HepG2 (cell line): ENCODE results near the gene COG1. TPM values are rescaled to one million over a fixed set of nuclear protein-coding genes. Genes with fewer than 3 reads are reported as not detected.
A peak's percentile ranks its signal among the peaks of the same experiment; 100 is the strongest.

ENCODE experiments used
- ARID4A ChIP-seq: sonication (generic); formaldehyde crosslinking; IDR thresholded peaks from 2 replicates; pipeline ENCODE4 v1.5.0; 2020; ENCODE audit warnings: mild to moderate bottlenecking, missing genetic modification reagents, borderline replicate concordance
- FOXC1 ChIP-seq: sonication (generic); formaldehyde crosslinking; IDR thresholded peaks from 2 replicates; pipeline ENCODE4 v1.8.0; 2022; ENCODE audit warnings: mild to moderate bottlenecking, missing genetic modification reagents, borderline replicate concordance
- HOXA5 ChIP-seq: sonication (generic); formaldehyde crosslinking; IDR thresholded peaks from 2 replicates; pipeline ENCODE4 v1.4.0; 2020; ENCODE audit warnings: missing genetic modification reagents
- MED1 ChIP-seq: sonication (generic); formaldehyde crosslinking; IDR thresholded peaks from 2 replicates; pipeline ENCODE4 v1.4.0; 2020; ENCODE audit warnings: missing genetic modification reagents
- MXI1 ChIP-seq: IDR thresholded peaks from 3 replicates; pipeline ENCODE4 v1.6.1; 2012; ENCODE audit warnings: low read depth, low read length, inconsistent platforms, borderline replicate concordance
- PAX8 ChIP-seq: sonication (generic); formaldehyde crosslinking; IDR thresholded peaks from 2 replicates; pipeline ENCODE4 v1.8.0; 2022; ENCODE audit warnings: mild to moderate bottlenecking, missing genetic modification reagents, borderline replicate concordance
- SIX4 ChIP-seq: sonication (generic); formaldehyde crosslinking; IDR thresholded peaks from 2 replicates; pipeline ENCODE4 v1.4.0; 2020; ENCODE audit warnings: missing genetic modification reagents
- SMAD9 ChIP-seq: sonication (generic); formaldehyde crosslinking; IDR thresholded peaks from 2 replicates; pipeline ENCODE4 v1.5.1; 2020; ENCODE audit warnings: mild to moderate bottlenecking, missing genetic modification reagents
- STAT5B ChIP-seq: sonication (generic); formaldehyde crosslinking; IDR thresholded peaks from 2 replicates; pipeline ENCODE4 v1.4.0; 2020; ENCODE audit warnings: missing genetic modification reagents
- TCF12 ChIP-seq, 2 experiments: fragments of 450-650 bp in 1 of 2; sonication (generic) in 1 of 2; formaldehyde crosslinking in 1 of 2; IDR thresholded peaks; 2 replicates each; pipeline versions ENCODE4 v1.6.1 to v1.8.0; 2017 to 2022; ENCODE audit warnings: antibody characterized with exemption in 1 of 2, mild to moderate bottlenecking in 1 of 2, missing genetic modification reagents in 1 of 2, moderate library complexity in 1 of 2
- TFE3 ChIP-seq: IDR thresholded peaks from 2 replicates; pipeline ENCODE4 v1.6.1; 2016
- ZNF441 ChIP-seq: sonication (generic); formaldehyde crosslinking; IDR thresholded peaks from 2 replicates; pipeline ENCODE4 v1.7.0; 2021; ENCODE audit warnings: missing genetic modification reagents, borderline replicate concordance
- ZNF639 ChIP-seq: conservative IDR thresholded peaks from 2 replicates; pipeline ENCODE4 v1.6.1; 2018; ENCODE audit warnings: missing genetic modification reagents
- polyA plus RNA-seq, 8 experiments: library from polyadenylated mRNA; depleted of rRNA in 3 of 8; stranded (reverse) in 7 of 8; unstranded in 1 of 8; fragments of >200 nt; fragmentation: Illumina TruSeq in 4 of 8; extraction: Trizol in 4 of 8; gene quantifications; 2 replicates each; pipeline versions ENCODE4 v1.2.1 to v1.2.3, GENCODE V29; 2011 to 2016; ENCODE audit warnings: low read depth in 4 of 8, missing spikeins in 1 of 8, mixed read lengths in 1 of 8; ENCODE audit not compliant: insufficient read depth in 1 of 8
- total RNA-seq, 5 experiments: library from RNA; depleted of rRNA; stranded (reverse); fragments of >200 nt; fragmentation: Illumina TruSeq; extraction: Trizol; gene quantifications; 2 replicates each; pipeline ENCODE4 v1.2.3, GENCODE V29; 2016; ENCODE audit warnings: low read depth in 1 of 5
- TF ChIP-seq, protein P1 (sequence below): IDR thresholded peaks from 2 replicates; pipeline ENCODE4 v1.6.1; 2016
- TF ChIP-seq, protein P2 (sequence below): sonication (generic); formaldehyde crosslinking; conservative IDR thresholded peaks from 2 replicates; pipeline ENCODE4 v1.4.0; 2020; ENCODE audit warnings: missing genetic modification reagents

COG1 gene
- total and polyA plus RNA-seq, 2 of the 13 experiments (the other 11 are each of a cell fraction or from before 2014, with no cell fraction given) = 36.6 to 39.7 TPM

DNA sequence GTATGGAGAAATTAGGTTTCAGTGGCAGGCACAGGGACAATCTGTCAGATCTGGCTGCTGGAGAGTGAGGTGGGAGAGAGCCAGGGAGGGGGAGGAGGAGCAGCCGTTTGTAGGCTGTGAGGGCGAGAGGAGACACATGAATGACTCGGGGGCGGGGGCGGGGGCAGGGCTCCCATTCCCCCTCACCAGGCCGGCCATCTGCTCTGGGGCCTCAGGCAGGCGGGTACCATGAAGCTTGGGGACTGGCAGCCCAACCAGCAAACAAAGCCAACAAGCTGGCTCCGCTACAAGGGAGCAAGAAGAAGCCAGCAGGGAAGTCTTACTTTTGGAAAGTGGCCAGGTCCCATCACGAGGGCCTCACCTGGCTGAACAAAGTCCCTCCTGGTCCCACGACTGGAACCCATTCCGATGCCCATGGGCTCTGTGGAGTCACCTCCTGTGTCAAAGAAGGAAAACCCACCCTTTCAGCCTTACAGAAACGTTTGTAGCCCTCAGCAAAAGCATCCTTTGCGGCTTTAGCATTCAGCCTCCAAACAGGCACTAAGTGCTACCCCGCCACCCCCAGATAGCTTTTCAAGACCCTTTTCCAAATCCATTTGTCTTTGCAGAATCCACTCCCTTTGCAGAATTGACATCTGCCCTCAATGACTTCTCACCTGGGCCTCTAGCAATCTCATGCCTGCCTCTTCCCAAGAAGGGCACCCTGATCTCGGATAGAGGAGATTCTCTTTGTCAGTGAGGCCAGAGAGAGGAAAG is 37.3 kb upstream of the COG1 start (continued):
- no peak for TF ChIP-seq ARID4A (CRISPR knock-in tag)
- 0 out of 2 replicates have a peak, but pooled peaks have one; percentile 10 for TF ChIP-seq TFE3
- TF ChIP-seq, protein P1, sequence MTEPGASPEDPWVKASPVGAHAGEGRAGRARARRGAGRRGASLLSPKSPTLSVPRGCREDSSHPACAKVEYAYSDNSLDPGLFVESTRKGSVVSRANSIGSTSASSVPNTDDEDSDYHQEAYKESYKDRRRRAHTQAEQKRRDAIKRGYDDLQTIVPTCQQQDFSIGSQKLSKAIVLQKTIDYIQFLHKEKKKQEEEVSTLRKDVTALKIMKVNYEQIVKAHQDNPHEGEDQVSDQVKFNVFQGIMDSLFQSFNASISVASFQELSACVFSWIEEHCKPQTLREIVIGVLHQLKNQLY (CRISPR knock-in tag) = peak; percentile 81
- no peak for TF ChIP-seq STAT5B (CRISPR knock-in tag)
- TF ChIP-seq SIX4 (CRISPR knock-in tag) = no peak
- no peak for TF ChIP-seq MED1
- TF ChIP-seq TCF12 (IDR thresholded peaks at IDR 0.05) = no peak
- TF ChIP-seq TCF12 (CRISPR knock-in tag; IDR thresholded peaks at IDR 0.05) = 0 out of 2 replicates have a peak, but pooled peaks have one; percentile 31
- TF ChIP-seq MXI1 = no peak
- peak; percentile 12; the same call in 1 of the 2 replicates for TF ChIP-seq HOXA5
- no peak for TF ChIP-seq ZNF639 (CRISPR knock-in tag)
- TF ChIP-seq SMAD9 = 0 out of 2 replicates have a peak, but pooled peaks have one; percentile 57
- no peak for TF ChIP-seq ZNF441 (CRISPR knock-in tag)
- TF ChIP-seq PAX8 (CRISPR knock-in tag) = no peak
- TF ChIP-seq, protein P2, sequence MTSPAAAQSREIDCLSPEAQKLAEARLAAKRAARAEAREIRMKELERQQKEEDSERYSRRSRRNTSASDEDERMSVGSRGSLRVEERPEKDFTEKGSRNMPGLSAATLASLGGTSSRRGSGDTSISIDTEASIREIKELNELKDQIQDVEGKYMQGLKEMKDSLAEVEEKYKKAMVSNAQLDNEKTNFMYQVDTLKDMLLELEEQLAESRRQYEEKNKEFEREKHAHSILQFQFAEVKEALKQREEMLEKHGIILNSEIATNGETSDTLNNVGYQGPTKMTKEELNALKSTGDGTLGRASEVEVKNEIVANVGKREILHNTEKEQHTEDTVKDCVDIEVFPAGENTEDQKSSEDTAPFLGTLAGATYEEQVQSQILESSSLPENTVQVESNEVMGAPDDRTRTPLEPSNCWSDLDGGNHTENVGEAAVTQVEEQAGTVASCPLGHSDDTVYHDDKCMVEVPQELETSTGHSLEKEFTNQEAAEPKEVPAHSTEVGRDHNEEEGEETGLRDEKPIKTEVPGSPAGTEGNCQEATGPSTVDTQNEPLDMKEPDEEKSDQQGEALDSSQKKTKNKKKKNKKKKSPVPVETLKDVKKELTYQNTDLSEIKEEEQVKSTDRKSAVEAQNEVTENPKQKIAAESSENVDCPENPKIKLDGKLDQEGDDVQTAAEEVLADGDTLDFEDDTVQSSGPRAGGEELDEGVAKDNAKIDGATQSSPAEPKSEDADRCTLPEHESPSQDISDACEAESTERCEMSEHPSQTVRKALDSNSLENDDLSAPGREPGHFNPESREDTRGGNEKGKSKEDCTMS (CRISPR knock-in tag) = no peak
- TF ChIP-seq FOXC1 = no peak
